ENCODE measurements around the gene C16orf96. TPM values are rescaled to one million over a fixed set of nuclear protein-coding genes. Genes with fewer than 3 reads are reported as not detected.

The C16orf96 gene
- total RNA-seq, 1 donor from 2014 or later, result 0.11 TPM

DNA sequence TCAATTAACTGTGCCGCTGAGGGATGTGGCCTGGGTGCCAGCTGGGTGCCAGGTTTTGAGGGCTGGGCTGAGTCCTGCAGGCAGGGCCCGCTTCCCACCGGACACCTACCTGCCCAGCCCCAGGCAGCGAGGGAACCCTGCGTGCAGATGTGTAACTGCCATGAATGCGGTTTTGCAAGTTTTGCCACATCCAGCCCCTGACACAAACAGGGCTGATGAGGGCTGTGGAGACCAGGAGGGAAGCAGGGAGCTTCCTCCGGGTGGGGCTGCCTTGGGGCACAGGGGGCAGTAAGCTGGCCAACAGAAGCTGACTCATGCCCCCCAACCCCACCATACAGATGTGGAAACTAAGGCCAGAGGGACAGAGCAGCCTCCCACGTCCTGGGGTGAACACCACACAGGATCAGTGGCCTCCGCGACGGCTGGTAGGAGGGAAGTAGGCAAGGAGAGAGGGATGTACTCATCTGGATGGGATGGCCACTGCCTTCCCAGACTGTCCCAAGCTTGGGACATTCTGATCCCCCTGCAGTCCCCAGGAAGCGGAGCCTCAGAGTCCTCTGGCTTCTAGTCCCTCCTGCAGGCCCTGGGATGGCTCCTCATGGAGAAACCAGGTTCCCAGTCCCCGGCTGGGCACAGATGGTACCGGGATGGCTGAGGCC is 57.0 kb downstream of the C16orf96 start:
- peak overlapping the region; percentile 76 for H3K4me3 ChIP-seq
- H3K4me1 Mint-ChIP-seq, result peaks cover 15% of the 10 kb centered on the region
- peaks cover 33% of the 10 kb centered on the region for H3F3A ChIP-seq (ENCODE audit: low read depth)
- H3K4me1 ChIP-seq, result peaks cover 13% of the 10 kb centered on the region
- peaks cover 7% of the 10 kb centered on the region for H3K27me3 Mint-ChIP-seq (ENCODE audit: insufficient read depth, low read depth)
- H3K36me3 ChIP-seq, result no peaks in the 10 kb centered on the region
- no peak overlapping the region for H3K27ac Mint-ChIP-seq
- H3K27ac ChIP-seq, result no peak overlapping the region
- H3K9me3 ChIP-seq (ENCODE audit: low read depth), result no peaks in the 10 kb centered on the region
- no peaks in the 10 kb centered on the region for H3K27me3 ChIP-seq
- H3K36me3 Mint-ChIP-seq, result no peaks in the 10 kb centered on the region
- H4K20me1 ChIP-seq (ENCODE audit: low read depth), result peaks cover 33% of the 10 kb centered on the region
- no peak overlapping the region for H2AFZ ChIP-seq (replicated peaks)
- TF ChIP-seq EZH2 (IDR thresholded peaks at IDR 0.05) (no peak), EZH2phosphoT487 (IDR thresholded peaks at IDR 0.05) (no peak)
- TF ChIP-seq, protein P1, sequence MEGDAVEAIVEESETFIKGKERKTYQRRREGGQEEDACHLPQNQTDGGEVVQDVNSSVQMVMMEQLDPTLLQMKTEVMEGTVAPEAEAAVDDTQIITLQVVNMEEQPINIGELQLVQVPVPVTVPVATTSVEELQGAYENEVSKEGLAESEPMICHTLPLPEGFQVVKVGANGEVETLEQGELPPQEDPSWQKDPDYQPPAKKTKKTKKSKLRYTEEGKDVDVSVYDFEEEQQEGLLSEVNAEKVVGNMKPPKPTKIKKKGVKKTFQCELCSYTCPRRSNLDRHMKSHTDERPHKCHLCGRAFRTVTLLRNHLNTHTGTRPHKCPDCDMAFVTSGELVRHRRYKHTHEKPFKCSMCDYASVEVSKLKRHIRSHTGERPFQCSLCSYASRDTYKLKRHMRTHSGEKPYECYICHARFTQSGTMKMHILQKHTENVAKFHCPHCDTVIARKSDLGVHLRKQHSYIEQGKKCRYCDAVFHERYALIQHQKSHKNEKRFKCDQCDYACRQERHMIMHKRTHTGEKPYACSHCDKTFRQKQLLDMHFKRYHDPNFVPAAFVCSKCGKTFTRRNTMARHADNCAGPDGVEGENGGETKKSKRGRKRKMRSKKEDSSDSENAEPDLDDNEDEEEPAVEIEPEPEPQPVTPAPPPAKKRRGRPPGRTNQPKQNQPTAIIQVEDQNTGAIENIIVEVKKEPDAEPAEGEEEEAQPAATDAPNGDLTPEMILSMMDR (IDR thresholded peaks at IDR 0.05), result no peak
- peak overlapping the region; percentile 92 for H3K4me2 ChIP-seq
- no peak for DNase-seq (ENCODE audit: low spot score)
- H3K9ac ChIP-seq, result no peak overlapping the region
- peaks cover 31% of the 10 kb centered on the region for H3K79me2 ChIP-seq (ENCODE audit: low read depth)
- peak overlapping the region; percentile 85 for H3K4me3 Mint-ChIP-seq
- H3K9me3 Mint-ChIP-seq, result no peaks in the 10 kb centered on the region

GRCh38 chr16:4613636-4614570 is 57.8 kb downstream of the C16orf96 start:
- Mint-ChIP-seq H3K9me3 (no peaks in the 10 kb centered on the region), H3K27me3 (ENCODE audit: insufficient read depth, low read depth) (peaks cover 7% of the 10 kb centered on the region), H3K27ac (no peak overlapping the region), H3K36me3 (no peaks in the 10 kb centered on the region), H3K4me1 (peaks cover 15% of the 10 kb centered on the region), H3K4me3 (peak overlapping the region; percentile 85)
- Histone ChIP-seq H3K9ac (no peak overlapping the region), H3K9me3 (ENCODE audit: low read depth) (no peaks in the 10 kb centered on the region), H4K20me1 (ENCODE audit: low read depth) (peaks cover 33% of the 10 kb centered on the region), H3K27me3 (no peaks in the 10 kb centered on the region), H3K27ac (no peak overlapping the region), H3F3A (ENCODE audit: low read depth) (peaks cover 33% of the 10 kb centered on the region), H3K4me1 (peaks cover 13% of the 10 kb centered on the region), H3K36me3 (no peaks in the 10 kb centered on the region), H3K4me3 (peak overlapping the region; percentile 76), H3K79me2 (ENCODE audit: low read depth) (peaks cover 31% of the 10 kb centered on the region), H2AFZ (replicated peaks) (no peak overlapping the region), H3K4me2 (peak overlapping the region; percentile 92)
- DNase-seq (ENCODE audit: low spot score), result peak; percentile 70
- TF ChIP-seq EZH2phosphoT487 (IDR thresholded peaks at IDR 0.05) (no peak), EZH2 (IDR thresholded peaks at IDR 0.05) (no peak)
- TF ChIP-seq, protein P1 (IDR thresholded peaks at IDR 0.05), result no peak

- Mint-ChIP-seq H3K4me3 (peak within 1 kb of the TSS; percentile 92), H3K9me3 (no peaks in the 10 kb centered on the region), H3K36me3 (no peaks in the 10 kb centered on the region), H3K4me1 (peaks cover 15% of the 10 kb centered on the region), H3K27me3 (ENCODE audit: insufficient read depth, low read depth) (peaks cover 7% of the 10 kb centered on the region), H3K27ac (peak within 1 kb of the TSS; percentile 99)
- Histone ChIP-seq H3K4me3 (peak within 1 kb of the TSS; percentile 76), H3K27me3 (no peaks in the 10 kb centered on the region), H2AFZ (replicated peaks) (peak within 1 kb of the TSS; percentile 69), H3K4me2 (peak within 1 kb of the TSS; percentile 92), H3K36me3 (no peaks in the 10 kb centered on the region), H3K79me2 (ENCODE audit: low read depth) (peaks cover 31% of the 10 kb centered on the region), H3K9me3 (ENCODE audit: low read depth) (no peaks in the 10 kb centered on the region), H3K4me1 (peaks cover 13% of the 10 kb centered on the region), H3K27ac (peak within 1 kb of the TSS; percentile 30), H3F3A (ENCODE audit: low read depth) (peaks cover 33% of the 10 kb centered on the region), H3K9ac (no peak within 1 kb of the TSS), H4K20me1 (ENCODE audit: low read depth) (peaks cover 33% of the 10 kb centered on the region)
- DNase-seq (ENCODE audit: low spot score), result peak; percentile 92
- TF ChIP-seq EZH2 (IDR thresholded peaks at IDR 0.05) (no peak), EZH2phosphoT487 (IDR thresholded peaks at IDR 0.05) (no peak)
- TF ChIP-seq, protein P1 (IDR thresholded peaks at IDR 0.05), result no peak
Measured at GRCh38 chr16:4614571-4615383, 58.6 kb downstream of the C16orf96 start, which contains the start of gene UBALD1. UBALD1 (minus strand) TSS chr16:4614888; CDS start chr16:4614797, 91 bp downstream.
